ENCODE results near the gene CDH23.

Gene CDH23

DNA sequence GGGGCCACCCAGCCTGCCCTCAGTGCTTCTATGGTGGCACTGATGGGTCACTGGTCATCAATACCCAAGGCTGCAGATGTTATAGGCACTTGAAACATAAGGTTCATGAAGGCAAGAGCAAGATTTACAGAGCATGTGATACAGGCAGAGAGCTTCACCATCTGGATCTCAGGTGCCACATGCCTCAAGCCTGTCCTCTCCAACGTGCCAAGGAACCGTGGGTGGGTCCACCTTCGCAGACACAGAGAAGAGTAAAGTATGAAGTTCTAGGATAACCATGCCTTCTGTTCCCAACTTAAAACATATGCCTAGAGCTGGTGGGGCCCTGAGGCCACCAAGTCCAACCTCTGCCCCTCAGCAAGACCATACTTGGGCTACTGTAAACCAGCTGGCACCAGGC lies 26.7 kb upstream of the CDH23 start:
- DNase-seq: no peak

DNA sequence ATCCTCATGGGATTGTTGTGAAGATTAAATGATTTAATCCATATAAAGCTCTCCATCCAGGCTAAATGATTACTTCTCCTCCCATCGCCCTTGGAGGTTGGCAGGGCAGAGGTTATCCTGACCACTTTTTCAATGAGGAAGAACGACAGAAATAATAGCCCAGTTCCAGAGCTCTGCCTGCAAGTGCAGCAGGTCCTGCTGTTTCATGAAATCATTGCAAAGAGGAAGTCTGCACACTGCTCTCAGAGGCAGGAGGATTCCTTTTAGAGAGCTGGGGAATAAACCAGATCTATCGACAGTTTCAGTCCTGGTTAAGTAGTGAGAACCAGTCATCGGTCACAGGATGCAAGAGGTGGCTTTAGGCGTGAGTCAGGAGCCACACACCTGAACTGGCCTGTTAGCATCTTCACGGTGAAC lies 25.0 kb upstream of the CDH23 start:
- no peak for DNase-seq

DNA sequence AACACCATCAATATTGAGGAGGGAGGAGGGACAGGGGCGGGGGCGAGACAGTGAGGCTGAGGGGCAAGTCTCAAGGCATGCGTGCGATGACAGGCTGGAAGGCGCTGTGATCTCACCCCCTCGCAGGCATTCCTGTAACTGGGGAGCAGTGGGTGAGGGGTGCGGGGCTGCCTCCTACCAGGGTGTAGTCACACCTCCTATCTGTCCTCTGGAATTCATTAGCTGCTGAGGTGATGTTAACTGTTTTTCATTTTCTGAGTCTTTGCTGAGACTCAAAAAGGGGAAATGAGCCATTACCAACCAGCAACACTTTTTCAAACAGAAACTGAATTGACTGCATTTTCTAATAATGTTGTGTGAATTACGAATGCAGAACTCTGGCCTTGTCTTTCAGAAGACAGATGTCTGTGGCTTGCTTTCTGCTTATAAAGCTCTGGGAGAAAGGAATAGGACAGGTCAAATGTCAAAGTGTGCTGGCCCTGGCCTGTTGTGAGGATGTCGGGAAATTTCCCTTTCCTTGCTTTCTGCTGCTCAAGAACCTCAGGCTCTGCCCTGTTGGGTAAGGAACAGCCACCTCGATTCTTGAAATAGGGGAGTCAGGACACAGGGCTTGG lies 23.7 kb upstream of the CDH23 start:
- DNase-seq: no peak

DNA sequence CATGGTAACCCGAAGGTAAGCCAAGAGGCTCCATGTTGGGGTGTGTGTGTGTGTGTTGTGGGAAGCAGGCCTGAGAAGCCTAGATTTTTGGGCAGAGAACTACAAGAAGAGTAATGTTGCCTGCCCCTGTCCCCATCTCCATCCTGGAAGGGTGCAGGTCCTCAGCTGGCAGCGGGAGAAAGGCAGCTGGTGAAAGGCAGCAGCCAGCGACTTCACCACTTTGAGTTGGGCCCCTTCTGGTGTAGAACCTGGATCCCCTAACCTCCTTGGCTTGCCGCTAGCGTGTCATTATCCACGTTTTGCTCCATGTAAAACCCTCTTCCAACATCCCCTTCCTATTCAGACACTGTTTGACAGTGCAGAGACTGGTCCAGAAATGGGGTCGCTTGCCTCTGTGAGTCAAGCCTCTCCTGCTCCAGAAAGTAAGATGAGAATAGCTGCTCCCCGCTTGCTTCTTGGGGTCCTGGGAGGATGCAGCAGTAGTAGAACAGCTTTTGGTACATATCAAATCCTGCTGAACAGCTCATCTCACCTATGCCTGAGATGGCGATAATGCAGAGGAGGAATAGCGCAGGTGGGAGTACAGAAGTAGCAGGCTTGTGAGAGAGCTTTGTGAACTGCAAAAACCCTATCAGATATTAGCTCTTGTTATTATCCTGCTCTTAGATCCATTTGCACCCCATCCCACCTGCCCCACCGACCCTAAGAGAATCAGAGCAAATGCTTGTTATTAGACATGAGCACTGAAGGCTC lies 22.1 kb upstream of the CDH23 start:
- no peak for DNase-seq

DNA sequence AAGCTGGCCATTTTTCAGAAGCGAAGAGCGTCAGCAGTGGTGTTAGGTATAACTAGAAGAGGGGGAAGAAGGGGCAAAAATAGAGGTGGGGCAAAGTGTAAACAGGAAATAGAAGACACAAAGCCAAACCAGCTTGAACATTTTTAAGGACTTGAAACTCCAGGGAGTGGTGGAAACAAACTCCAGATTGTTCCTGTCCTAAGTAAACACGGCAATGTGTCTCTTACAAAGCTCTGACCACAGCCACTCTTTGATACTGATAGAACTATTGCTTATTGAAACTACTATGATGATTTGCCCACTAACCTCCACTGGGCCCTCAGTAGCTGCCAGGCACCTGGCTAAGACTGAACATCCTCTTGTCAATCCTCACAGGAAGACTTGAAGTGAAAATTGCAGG lies 20.8 kb upstream of the CDH23 start:
- no peak for DNase-seq

DNA sequence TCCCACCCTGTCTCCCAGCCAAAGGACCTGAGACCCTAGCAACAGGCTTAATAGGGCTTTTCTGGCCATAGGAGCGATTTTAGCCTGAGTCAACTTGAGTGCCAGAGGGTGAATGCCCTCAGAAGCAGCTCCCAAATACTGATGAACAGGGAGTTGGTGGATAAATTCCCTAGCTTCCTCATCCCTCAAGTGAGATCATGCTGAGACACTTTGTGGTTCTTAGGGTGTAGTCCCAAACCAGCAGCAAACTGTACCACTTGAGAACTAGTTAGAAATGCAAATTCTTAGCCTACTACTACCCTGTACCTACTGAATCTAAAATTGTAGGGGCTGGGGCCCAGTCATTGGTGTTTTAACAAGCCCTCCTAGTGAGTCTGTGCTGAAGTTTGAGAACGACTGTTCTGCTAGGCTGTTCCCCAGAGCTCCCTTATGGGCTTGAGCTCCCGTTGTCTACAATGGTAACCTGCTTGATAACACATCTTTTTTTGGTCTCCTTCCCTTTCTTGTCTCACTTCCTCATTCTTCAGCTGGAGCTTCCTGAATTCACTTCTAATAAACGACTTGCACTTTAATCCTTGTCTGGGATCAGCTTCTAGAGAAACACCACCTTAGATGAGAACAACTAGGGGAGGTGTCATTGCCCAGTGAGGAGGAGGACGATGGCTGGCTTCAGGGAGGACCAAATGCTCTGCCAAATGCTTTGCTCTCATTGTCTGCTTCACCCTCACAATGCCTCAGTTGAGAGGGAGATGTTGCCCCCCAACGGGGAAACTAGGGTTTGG lies 18.2 kb upstream of the CDH23 start:
- no peak for DNase-seq

DNA sequence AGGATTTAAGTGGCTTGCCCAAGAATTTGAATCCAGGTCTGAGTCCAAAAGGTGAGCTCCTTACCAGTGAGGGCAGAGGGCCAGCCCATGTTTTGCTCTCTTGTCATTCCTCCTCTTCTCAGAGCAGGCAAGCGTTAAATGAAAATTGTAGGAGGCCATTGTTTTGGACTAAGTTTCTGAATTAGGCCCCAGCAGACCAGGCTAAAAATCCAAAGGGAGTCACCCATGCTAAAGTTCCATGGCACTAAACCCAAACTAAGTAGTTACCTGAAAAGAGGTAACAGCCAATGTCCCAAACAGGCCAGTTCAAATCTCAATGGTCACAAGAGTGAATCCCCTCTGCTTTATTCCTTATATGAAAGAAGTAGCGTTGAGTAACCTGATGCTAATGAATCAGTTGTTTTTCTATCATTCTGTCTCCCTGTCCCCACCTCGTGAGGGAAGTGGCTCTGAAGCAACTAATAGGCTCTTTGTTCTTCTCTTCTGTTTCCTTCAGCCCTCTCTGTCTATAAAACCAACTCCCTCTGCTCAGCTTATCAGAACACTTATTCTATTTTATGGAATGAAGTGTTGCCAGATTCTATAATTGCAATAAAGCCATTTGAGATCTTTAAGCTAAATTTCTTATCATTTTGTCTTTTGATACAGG lies 17.5 kb upstream of the CDH23 start:
- no peak for DNase-seq

DNA sequence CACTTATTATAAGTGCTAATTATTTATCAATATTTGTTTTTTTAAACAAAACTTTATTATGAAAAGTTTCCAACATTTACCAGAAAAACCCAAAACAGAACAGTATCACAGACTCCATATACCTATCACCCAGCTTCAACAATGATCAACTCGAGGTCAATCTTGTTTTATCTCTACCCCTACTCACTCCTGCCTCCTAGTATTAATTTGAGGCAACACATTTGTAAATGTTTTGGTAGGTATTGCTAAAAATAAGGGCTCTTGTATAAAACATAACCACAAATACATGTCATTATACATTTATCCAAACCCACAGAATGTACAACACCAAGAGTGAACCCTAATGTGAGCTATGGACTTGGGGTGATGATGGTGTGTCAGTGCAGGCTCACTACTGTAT lies 15.9 kb upstream of the CDH23 start:
- no peak for DNase-seq

DNA sequence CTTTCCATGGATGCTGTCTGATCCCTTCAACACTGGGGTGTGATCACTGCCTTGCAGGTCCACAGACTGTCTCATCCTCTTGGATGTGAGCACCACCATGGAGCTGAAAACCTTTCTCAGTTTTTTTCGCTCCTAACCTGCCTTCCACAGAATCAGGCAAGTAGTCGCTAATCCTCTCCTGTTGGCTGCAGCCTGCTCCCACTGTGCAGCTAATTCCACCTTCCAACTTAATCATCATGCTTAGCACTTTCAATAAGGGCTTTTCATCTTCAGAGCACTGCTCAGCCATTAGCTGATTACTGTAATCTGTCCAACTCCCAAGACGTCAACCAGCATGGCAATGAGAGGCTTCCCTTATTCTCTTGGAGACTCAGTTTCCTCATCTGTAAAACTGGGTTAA lies 15.1 kb upstream of the CDH23 start:
- DNase-seq: no peak

DNA sequence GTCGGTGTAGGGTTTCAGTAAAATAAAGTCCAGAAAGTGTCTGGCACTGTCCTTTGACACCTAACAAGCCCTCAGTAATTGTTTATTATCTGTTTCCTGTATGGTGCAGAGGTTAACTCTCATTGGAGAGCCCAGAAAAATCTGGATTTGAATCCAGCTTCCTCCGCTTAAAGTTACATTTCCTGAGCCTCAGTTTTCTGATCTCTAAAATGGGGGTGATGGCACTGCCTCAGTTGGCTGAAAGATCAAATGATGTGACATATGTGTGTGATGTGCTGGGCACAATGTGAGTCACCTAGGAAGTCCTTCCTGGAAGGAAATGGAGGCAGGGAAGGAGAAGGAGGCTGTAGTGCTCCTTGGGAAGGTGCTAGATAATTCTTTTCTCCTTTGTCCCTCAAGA lies 14.7 kb upstream of the CDH23 start:
- no peak for DNase-seq

DNA sequence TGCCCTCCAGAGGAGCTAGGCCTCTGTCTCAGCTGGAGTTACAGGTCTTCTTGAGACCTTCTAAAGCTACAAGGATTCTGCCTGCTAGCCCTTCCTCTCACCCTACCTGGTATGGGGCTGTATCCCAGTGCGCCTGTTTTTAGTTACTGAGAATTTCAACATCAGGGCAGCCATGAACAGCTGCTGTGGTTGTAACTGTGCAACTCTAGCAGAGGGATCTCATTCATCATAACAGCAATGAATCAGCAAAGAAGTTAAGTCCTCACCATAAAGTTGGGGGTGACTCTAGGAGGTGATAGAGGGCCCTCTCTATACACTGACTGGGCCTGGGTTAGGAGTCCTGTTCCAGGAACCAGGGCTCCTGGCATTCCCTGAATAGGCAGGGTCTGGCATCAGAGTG lies 14.0 kb upstream of the CDH23 start:
- no peak for DNase-seq

DNA sequence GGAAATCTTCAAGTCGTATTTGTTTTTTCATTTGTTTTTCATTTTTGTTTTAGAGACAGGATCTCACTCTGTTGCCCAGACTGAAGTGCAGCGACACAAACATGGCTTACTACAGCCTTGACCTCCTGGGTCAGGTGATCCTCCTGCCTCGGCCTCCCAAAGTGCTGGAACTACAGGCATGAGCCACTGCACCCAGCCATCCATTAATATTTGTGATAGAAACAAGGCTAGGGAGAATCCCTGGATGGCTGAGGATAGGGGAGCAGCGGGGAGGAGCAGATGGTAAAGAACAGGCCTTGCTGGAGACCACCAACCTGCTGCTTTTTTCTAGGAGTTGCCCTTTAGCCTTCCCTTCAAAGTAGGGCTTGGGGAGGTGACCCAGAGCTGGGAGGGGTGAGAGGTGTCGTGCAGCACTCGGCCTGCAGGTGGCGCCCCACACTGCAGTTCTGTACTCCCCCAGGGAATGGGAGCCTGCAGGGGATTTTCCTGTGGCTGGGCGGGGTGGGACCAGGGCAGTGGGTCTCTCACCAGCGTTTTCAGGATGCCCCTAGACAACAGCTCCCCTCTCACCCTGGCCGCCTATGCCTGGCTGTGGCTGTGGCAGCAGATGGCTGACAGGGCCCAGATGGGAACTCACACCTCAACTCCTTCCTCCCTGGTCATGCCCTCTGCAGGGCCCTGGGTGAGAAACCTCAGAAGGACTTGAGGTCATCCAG lies 12.6 kb upstream of the CDH23 start:
- peak; percentile 76 for DNase-seq

DNA sequence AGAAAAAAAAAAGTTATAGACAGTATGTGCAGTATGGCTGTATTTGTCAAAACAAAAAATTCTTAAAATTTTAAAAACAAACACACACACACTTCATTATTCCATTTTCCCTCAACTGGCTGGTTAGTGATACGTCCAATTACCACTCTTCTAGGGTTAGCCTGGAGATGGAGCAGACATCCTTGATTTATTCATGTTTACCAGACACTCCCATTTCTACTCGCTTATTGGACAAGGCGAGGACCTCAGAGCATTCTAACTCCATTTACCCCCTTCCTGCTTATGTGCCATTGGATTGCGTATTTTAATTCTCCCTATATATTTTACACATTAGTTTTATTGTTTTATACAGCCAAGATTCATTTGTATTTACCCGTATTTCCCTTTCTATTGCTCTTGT lies 8.5 kb upstream of the CDH23 start:
- no peak for DNase-seq

DNA sequence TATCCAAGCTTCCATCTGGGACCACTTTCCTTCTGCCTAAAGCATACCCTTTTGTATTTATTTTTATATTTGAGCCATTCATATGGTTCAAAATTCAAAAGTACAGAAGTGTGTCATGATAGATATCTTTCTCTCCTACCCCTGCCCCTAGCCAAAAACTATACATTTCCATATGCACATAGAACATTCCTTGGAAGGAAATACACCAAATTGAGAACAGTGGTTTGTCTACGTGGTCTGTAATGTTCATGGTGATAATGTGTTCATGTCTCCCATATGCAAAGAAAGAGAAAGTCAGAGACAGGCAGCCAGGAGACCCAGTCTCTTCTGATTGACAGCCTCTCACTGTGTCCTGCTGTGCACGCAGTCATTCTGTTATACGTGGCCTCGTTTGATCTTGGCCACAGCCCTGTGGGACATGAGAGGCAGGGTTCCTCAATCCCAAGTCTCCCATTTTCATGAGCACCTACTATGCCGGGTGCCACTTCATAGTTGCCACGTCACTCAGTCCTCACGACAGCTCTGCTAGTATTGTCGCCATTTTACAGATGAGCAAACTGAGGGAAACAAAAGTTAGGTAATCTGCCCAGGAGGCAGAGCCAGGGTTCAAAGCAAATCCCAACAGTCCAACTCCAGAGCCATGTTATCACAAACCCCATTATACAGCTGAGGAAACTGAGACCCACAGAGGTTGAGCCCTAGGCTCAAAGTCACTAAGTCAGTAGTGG lies 8.0 kb upstream of the CDH23 start:
- no peak for DNase-seq

DNA sequence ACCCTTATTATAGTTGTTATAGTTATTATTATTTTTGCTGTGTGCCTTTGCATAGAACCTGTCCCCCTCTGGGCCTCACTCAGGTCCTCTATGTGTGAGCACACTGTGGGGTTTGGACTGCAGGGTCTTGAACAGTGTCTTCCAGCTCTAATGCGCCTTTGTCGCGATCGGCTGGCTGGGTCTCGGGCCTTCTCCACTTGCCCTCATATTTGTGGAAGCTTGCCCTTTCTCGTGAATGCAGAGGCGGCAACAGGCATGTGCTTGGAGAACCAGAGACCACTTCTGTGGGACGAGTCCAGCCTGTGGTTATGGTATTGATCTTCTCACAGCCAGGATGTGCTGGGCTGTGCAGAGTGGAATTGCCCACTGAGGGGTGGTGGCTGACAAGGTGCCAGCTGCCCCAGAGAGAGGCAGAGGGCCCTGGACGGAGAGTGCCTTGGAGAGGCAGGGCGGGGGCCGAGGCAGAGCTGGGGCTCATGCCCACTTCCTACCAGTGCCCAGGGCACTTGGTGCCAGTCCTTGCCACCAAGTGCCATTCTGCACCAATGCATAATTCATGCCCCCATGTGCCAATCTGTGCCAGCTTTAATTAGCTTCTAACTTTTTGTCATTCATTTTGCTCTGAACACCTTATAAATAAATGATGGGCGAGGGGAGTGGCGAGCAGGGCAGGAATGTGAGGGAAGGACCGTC lies 6.8 kb upstream of the CDH23 start:
- no peak for DNase-seq

DNA sequence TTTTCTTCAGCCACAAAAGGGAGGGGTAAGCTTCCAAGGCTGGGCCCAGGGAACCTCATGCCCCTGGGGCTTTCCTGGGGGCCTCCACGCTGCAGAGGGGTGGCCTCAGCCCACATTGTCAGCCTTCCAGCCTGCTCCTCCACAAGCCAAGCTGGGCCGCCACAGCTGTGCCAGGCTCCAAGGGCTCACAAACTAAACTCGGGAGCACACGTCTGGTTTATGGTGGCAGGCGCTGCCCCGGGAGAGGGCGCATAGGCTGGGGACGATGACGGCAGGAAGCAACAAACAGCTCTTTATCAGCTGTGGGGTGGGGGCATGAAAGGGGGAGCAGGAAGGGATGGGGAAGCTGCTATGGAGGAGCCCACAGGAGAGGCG lies 6.3 kb upstream of the CDH23 start:
- DNase-seq: no peak

DNA sequence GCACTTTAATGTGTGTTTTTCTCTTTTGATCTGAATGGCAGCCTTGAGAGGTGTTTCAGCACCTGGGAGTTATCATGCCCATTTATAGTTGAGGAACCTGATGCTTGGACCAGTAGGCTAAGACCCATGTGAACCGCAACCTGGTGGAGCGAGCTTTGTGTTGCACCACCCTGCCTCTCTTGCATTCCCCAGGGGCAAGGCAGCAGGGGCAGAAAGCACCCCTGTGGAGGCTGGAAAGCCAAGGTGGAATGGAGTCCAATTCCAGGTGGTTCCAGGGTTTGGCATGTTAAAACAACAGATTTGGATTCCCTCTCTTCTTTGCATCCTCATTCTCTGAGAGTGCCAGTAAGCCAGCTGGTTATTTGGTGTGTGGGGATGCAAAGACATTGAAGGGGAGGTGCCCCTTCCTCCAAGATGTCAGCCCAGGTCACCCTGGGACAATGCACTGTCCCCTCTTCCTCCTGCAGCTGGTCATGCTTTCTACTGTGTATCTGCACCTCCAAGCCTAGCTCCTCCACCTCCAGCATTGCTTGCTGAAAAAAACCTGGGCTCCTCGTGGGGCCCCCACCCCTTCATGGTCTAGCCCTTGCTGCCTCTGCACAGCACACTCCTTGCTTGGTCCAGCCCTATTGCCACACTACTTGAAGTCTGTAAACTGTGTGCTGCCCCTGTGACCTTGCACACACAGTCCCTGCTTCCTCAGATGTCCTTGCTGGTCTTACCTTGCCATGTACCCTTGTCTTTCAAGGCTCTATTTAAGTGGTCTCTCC lies 5.6 kb upstream of the CDH23 start:
- no peak for DNase-seq

DNA sequence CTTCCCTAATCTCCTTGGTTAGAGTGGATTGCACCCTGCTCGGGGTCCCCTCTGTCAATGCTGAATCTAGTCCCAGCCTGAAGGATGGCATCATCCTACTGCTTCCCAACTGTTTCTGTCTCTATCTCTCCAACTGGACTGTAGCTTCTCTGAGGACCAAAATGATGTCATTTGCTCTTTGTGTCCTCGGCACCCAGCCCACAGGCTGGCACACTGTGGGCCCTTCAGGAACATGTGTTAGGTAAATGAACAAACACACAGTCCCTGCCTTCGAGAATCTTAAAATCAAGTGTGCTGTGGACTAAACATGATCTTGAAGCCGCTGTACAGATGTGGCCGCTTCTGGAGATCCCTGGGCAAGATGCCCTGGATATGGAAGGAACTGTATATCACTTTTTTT lies 5.0 kb upstream of the CDH23 start:
- DNase-seq: no peak

DNA sequence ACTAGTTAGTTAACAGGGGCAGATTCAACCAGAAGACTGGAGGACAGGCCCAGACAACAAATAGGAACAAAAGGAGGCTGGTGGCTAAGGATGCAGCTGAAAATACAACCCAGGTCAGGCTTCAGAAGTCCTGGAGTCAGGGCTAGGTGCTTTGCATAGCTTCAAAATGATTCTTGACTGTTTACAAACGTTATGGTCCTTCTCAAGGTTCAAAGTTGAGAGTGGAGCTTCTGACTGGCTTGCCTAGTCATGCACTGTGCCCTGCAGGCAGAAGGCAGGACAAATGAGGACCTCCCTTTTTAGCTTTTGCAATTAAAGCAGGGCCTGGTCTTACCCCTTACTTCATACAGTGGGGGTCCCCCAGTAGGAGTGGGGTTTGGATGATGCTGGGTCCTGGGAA lies 4.4 kb upstream of the CDH23 start:
- DNase-seq: no peak

DNA sequence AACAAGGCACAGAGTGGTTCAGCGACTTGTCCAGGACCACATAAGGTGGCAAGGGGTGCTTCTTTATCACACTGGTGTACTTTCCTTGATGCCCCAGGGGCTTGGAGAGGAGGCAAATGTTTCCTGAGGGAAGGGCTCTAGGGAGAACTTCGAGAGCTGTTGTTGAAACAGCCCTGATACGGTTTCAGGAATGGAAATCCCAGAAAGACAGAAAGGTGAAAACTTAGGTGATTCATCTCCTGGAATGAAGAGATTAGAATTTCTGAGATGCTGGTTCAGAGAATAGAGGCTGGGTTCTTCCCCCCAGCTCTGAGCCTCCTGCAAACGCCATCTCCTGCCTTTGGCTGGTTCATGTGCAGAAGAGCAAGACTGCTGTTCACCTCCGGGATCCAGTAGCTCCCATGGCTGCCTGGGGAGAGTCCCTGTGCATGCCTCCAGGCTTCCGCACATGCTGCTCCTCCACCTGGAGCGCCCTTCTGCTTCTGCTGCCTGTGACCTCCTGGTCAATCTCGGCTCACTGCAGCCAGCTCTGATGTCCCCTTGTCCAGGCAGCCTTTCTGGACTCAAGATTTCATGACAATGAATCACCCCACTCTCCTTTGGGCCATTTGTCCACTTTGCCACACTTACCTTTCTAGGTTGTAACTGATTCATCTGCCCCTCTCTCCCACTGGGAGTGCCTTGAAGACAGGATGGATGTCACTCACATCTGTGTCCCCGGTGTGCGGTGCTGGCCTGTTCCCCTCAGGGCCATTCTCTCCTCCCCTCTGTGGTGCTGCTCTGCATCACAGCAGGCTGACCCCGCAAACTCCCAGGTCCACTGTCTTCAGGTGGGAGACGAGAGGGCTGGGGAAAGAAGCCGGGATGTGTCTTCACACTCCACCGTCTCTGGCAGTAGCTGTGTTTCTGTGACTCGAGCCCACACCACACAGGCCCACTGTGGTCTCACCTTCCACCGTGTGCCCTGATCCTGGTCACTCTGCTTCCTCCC lies 3.6 kb upstream of the CDH23 start:
- no peak for DNase-seq
